Fibroblast of the aortic adventitia (primary cell): ENCODE data around the gene MMP3. TPM values are rescaled to one million over a fixed set of nuclear protein-coding genes. Genes with fewer than 3 reads are reported as not detected.

ENCODE experiments used
- DNase-seq: peaks from one replicate; pipeline ENCODE4 v3.0.0-alpha.2; 2010; ENCODE audit warnings: low read depth
- H3K4me3 ChIP-seq: 2 replicates; pipeline ENCODE4 v1.5.1; 2011; ENCODE audit warnings: low read depth, mild to moderate bottlenecking, control low read depth, low read length, moderate library complexity
- CTCF ChIP-seq: IDR thresholded peaks from 2 replicates; pipeline ENCODE4 v1.5.1; 2011; ENCODE audit warnings: mild to moderate bottlenecking, low read length, control low read depth, inconsistent platforms; ENCODE audit not compliant: insufficient read depth
- total RNA-seq: library from RNA; depleted of rRNA; stranded (reverse); fragments of >200 nt; gene quantifications from 2 replicates; pipeline ENCODE4 v1.2.3, GENCODE V29; 2012; ENCODE audit warnings: low replicate concordance

Gene MMP3
- total RNA-seq = 3.3 TPM in 1 of 2 replicates, not detected in the other

- H3K4me3 ChIP-seq = no peak within 1 kb of the TSS
- DNase-seq = no peak
- TF ChIP-seq CTCF = no peak
Observed at GRCh38 chr11:102843489-102843888, at the start of gene MMP3. MMP3 (minus strand) TSS chr11:102843609; CDS start chr11:102843546, 63 bp downstream.

GRCh38 chr11:102891736-102892135 is 48.3 kb upstream of the MMP3 start:
- TF ChIP-seq CTCF = peak; percentile 37
- peak; percentile 58 for DNase-seq
- no peak overlapping the region for H3K4me3 ChIP-seq

GRCh38 chr11:102886999-102887398 is 43.6 kb upstream of the MMP3 start:
- no peak overlapping the region for H3K4me3 ChIP-seq
- peak; percentile 56 for DNase-seq
- no peak for TF ChIP-seq CTCF

- TF ChIP-seq CTCF = no peak
- H3K4me3 ChIP-seq = no peak overlapping the region
- DNase-seq = peak; percentile 52
Observed at GRCh38 chr11:102883141-102883540, 39.7 kb upstream of the MMP3 start.

GRCh38 chr11:102882389-102883024 is 39.1 kb upstream of the MMP3 start:
- peak; percentile 89 for DNase-seq
- H3K4me3 ChIP-seq = no peak overlapping the region
- no peak for TF ChIP-seq CTCF

- DNase-seq = no peak
- TF ChIP-seq CTCF = no peak
- H3K4me3 ChIP-seq = no peak overlapping the region
Observed at GRCh38 chr11:102879801-102880200, 36.4 kb upstream of the MMP3 start.

GRCh38 chr11:102878595-102878994 is 35.2 kb upstream of the MMP3 start:
- no peak for TF ChIP-seq CTCF
- no peak overlapping the region for H3K4me3 ChIP-seq
- no peak for DNase-seq
